Neural progenitor cell (in vitro differentiated cells): ENCODE results near the gene SUPT3H.
"Not testable (repeated sequence)": the region's sequence is repeated elsewhere in the genome, so short reads cannot be mapped to it uniquely, and the experiment has no call there.

ENCODE experiments used
- EZH2phosphoT487 ChIP-seq: fragments of 200-600 bp; sonication (generic); IDR thresholded peaks from 2 replicates; pipeline ENCODE4 v1.6.1; 2017; ENCODE audit warnings: antibody characterized with exemption
- TF ChIP-seq, protein P1 (sequence below): fragments of 200-600 bp; sonication (generic); IDR thresholded peaks from 2 replicates; pipeline ENCODE4 v1.5.1; 2017; ENCODE audit warnings: antibody characterized with exemption, mild to moderate bottlenecking

DNA sequence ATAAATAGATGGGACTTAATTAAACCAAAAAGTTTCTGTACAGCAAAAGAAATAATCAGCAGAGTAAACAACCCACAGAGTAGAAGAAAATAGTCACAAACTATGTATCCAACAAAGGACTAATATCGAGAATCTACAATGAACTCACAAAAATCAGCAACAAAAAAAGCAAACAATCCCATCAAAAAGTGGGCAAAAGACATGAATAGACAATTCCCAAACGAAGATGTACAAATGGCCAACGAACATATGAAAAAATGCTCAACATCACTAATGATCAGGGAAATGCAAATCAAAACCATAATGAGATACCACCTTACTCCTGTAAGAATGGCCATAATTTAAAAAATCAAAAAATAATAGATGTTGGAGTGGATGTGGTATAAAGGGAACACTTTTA, 232.1 kb downstream of the SUPT3H start:
- TF ChIP-seq EZH2phosphoT487 = not testable (repeated sequence)
- TF ChIP-seq, protein P1, sequence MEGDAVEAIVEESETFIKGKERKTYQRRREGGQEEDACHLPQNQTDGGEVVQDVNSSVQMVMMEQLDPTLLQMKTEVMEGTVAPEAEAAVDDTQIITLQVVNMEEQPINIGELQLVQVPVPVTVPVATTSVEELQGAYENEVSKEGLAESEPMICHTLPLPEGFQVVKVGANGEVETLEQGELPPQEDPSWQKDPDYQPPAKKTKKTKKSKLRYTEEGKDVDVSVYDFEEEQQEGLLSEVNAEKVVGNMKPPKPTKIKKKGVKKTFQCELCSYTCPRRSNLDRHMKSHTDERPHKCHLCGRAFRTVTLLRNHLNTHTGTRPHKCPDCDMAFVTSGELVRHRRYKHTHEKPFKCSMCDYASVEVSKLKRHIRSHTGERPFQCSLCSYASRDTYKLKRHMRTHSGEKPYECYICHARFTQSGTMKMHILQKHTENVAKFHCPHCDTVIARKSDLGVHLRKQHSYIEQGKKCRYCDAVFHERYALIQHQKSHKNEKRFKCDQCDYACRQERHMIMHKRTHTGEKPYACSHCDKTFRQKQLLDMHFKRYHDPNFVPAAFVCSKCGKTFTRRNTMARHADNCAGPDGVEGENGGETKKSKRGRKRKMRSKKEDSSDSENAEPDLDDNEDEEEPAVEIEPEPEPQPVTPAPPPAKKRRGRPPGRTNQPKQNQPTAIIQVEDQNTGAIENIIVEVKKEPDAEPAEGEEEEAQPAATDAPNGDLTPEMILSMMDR = not testable (repeated sequence)
